Vagina (tissue), 2 donors: ENCODE results near the gene CLIC3. TPM values are rescaled to one million over a fixed set of nuclear protein-coding genes. Genes with fewer than 3 reads are reported as not detected.

Experiments used
- DNase-seq, 2 donors: peaks; one replicate each; pipeline ENCODE4 v3.0.0-alpha.2; 2017; ENCODE audit errors: extremely low spot score in 2 of 2
- H3K27ac ChIP-seq: fragments of 200-600 bp; sonication (generic); one replicate; pipeline ENCODE4 v1.5.1; 2019
- H3K27me3 ChIP-seq: fragments of 200-600 bp; sonication (generic); one replicate; pipeline ENCODE4 v1.5.1; 2019
- H3K36me3 ChIP-seq, 2 donors: fragments of 200-600 bp; sonication (generic); one replicate each; pipeline ENCODE4 v1.5.1; 2017 to 2019
- H3K4me1 ChIP-seq: fragments of 200-600 bp; sonication (generic); one replicate; pipeline ENCODE4 v1.5.1; 2019
- H3K4me3 ChIP-seq, 2 donors: fragments of 200-600 bp; sonication (generic); 1 replicate in 1 of 2; 2 replicates in 1 of 2; pipeline ENCODE4 v1.5.1; 2016 to 2019
- H3K9me3 ChIP-seq: fragments of 200-600 bp; sonication (generic); one replicate; pipeline ENCODE4 v1.5.1; 2019
- CTCF ChIP-seq, 3 experiments: fragments of 450-650 bp in 2 of 3; fragments of 200-600 bp in 1 of 3; sonication (generic) in 1 of 3; IDR thresholded peaks; one replicate each; pipeline ENCODE4 v1.5.1; 2017 to 2019; ENCODE audit warnings: antibody characterized with exemption in 3 of 3, mild to moderate bottlenecking in 2 of 3, moderate library complexity in 2 of 3
- POLR2A ChIP-seq, 2 donors: fragments of 450-650 bp; IDR thresholded peaks; one replicate each; pipeline ENCODE4 v1.6.1; 2017; ENCODE audit warnings: antibody characterized with exemption in 2 of 2, mild to moderate bottlenecking in 2 of 2, moderate library complexity in 2 of 2
- POLR2AphosphoS5 ChIP-seq, 2 donors: sonication (generic); formaldehyde crosslinking; IDR thresholded peaks; one replicate each; pipeline ENCODE4 v1.9.0; 2017; ENCODE audit warnings: antibody characterized with exemption in 2 of 2, mild to moderate bottlenecking in 2 of 2, low read depth in 1 of 2; ENCODE audit not compliant: insufficient read depth in 1 of 2
- intact Hi-C: fragments of 100-400 bp; cut with DNase I; formaldehyde crosslinking; loops from one replicate; pipeline ENCODE4 v1.15.1; 2023
- total RNA-seq: library from RNA; depleted of rRNA; stranded (reverse); fragments of >200 nt; gene quantifications from one replicate; pipeline ENCODE4 v1.2.3, GENCODE V29; 2016

The CLIC3 gene
- total RNA-seq, 1 donor from 2014 or later: 23.6 TPM

GRCh38 chr9:136995772-136996311 is 526 bp downstream of the CLIC3 start:
- Histone ChIP-seq H3K4me3 (peak overlapping the region; percentile 22 to 32), H3K27me3 (no peaks in the 10 kb centered on the region), H3K27ac (peak overlapping the region; percentile 62), H3K36me3 (no peaks in the 10 kb centered on the region), H3K9me3 (no peaks in the 10 kb centered on the region), H3K4me1 (peaks cover 52% of the 10 kb centered on the region)
- no peak for DNase-seq
- intact Hi-C loops: no loop called here
- no peak for TF ChIP-seq CTCF (IDR thresholded peaks at IDR 0.05)
- no peak for TF ChIP-seq POLR2A (IDR thresholded peaks at IDR 0.05)
- no peak for TF ChIP-seq POLR2AphosphoS5 (IDR thresholded peaks at IDR 0.05; ENCODE audit: insufficient read depth in 1 of 2, low read depth in 1 of 2)

GRCh38 chr9:136995362-136995761 is 1.0 kb downstream of the CLIC3 start:
- TF ChIP-seq POLR2AphosphoS5 (IDR thresholded peaks at IDR 0.05; ENCODE audit: insufficient read depth in 1 of 2, low read depth in 1 of 2) (no peak), POLR2A (IDR thresholded peaks at IDR 0.05) (no peak), CTCF (IDR thresholded peaks at IDR 0.05) (no peak)
- Histone ChIP-seq H3K4me1 (peaks cover 52% of the 10 kb centered on the region), H3K27me3 (no peaks in the 10 kb centered on the region), H3K9me3 (no peaks in the 10 kb centered on the region), H3K4me3 (peak overlapping the region; percentile 22 to 32), H3K36me3 (no peaks in the 10 kb centered on the region), H3K27ac (peak overlapping the region; percentile 62)
- intact Hi-C loops: no loop called here
- no peak for DNase-seq

- intact Hi-C loops: no loop called here
- Histone ChIP-seq H3K4me3 (peak overlapping the region; percentile 22 to 32), H3K27ac (no peak overlapping the region), H3K36me3 (no peaks in the 10 kb centered on the region), H3K9me3 (no peaks in the 10 kb centered on the region), H3K4me1 (peaks cover 52% of the 10 kb centered on the region), H3K27me3 (no peaks in the 10 kb centered on the region)
- no peak for DNase-seq
- TF ChIP-seq POLR2AphosphoS5 (IDR thresholded peaks at IDR 0.05; ENCODE audit: insufficient read depth in 1 of 2, low read depth in 1 of 2) (no peak), POLR2A (IDR thresholded peaks at IDR 0.05) (no peak), CTCF (IDR thresholded peaks at IDR 0.05) (no peak)
These were observed 1.5 kb downstream of the CLIC3 start for GRCh38 chr9:136994888-136995230.

GRCh38 chr9:136994180-136994887 is 2.0 kb downstream of the CLIC3 start:
- no peak for DNase-seq
- no peaks in the 10 kb centered on the region for H3K9me3 ChIP-seq
- H3K27ac ChIP-seq: no peak overlapping the region
- peak overlapping the region; percentile 22 to 32 for H3K4me3 ChIP-seq
- H3K27me3 ChIP-seq: no peaks in the 10 kb centered on the region
- TF ChIP-seq POLR2AphosphoS5 (IDR thresholded peaks at IDR 0.05; ENCODE audit: insufficient read depth in 1 of 2, low read depth in 1 of 2) (no peak), POLR2A (IDR thresholded peaks at IDR 0.05) (no peak), CTCF (IDR thresholded peaks at IDR 0.05) (no peak)
- no peaks in the 10 kb centered on the region for H3K36me3 ChIP-seq
- peaks cover 52% of the 10 kb centered on the region for H3K4me1 ChIP-seq
- intact Hi-C loops: no loop called here

- no peaks in the 10 kb centered on the region for H3K36me3 ChIP-seq
- H3K27ac ChIP-seq: peak overlapping the region; percentile 83
- DNase-seq: no peak
- no peaks in the 10 kb centered on the region for H3K27me3 ChIP-seq
- intact Hi-C loops: no loop called here
- H3K4me3 ChIP-seq: peak overlapping the region; percentile 61 to 91
- no peaks in the 10 kb centered on the region for H3K9me3 ChIP-seq
- TF ChIP-seq CTCF (IDR thresholded peaks at IDR 0.05): no peak
- no peak for TF ChIP-seq POLR2AphosphoS5 (IDR thresholded peaks at IDR 0.05; ENCODE audit: insufficient read depth in 1 of 2, low read depth in 1 of 2)
- no peak for TF ChIP-seq POLR2A (IDR thresholded peaks at IDR 0.05)
- H3K4me1 ChIP-seq: peaks cover 52% of the 10 kb centered on the region
These were observed 3.5 kb downstream of the CLIC3 start for GRCh38 chr9:136992819-136993369.
